Activated naive CD4-positive, alpha-beta T cell treated with anti-CD3 and anti-CD28 coated beads, Interleukin-2, amount 50 U/mL, for 16 hours (primary cell): ENCODE data around the gene UBE2G1.

Experiments used
- DNase-seq: peaks from one replicate; pipeline ENCODE4 v3.0.0-alpha.2; 2020

UBE2G1 gene

GRCh38 chr17:4241535-4241934 is 124.9 kb downstream of the UBE2G1 start:
- no peak for DNase-seq

- DNase-seq = no peak
These were observed 130.0 kb downstream of the UBE2G1 start for GRCh38 chr17:4236456-4236855.

- DNase-seq = no peak
These were observed 130.8 kb downstream of the UBE2G1 start for GRCh38 chr17:4235372-4236279.

GRCh38 chr17:4234401-4234800 is 132.1 kb downstream of the UBE2G1 start:
- no peak for DNase-seq

GRCh38 chr17:4233668-4234258 is 132.7 kb downstream of the UBE2G1 start:
- DNase-seq = no peak

- DNase-seq = no peak
These were observed 134.2 kb downstream of the UBE2G1 start for GRCh38 chr17:4232168-4232813.

GRCh38 chr17:4229627-4230541 is 136.6 kb downstream of the UBE2G1 start:
- DNase-seq = no peak

GRCh38 chr17:4221899-4222659 is 144.4 kb downstream of the UBE2G1 start:
- DNase-seq = no peak

- no peak for DNase-seq
These were observed 145.3 kb downstream of the UBE2G1 start for GRCh38 chr17:4221163-4221562.

- no peak for DNase-seq
These were observed 145.8 kb downstream of the UBE2G1 start for GRCh38 chr17:4220655-4221054.
